Endothelial cell (in vitro differentiated cells): Measurements from ENCODE around the gene DLGAP1. TPM values are rescaled to one million over a fixed set of nuclear protein-coding genes. Genes with fewer than 3 reads are reported as not detected.

Experiments
- DNase-seq: peaks from one replicate; pipeline ENCODE4 v3.0.0; 2021; ENCODE audit warnings: low spot score
- H3K27ac Mint-ChIP-seq: one replicate; pipeline ENCODE4 v1.8.0; 2021; ENCODE audit warnings: mixed read lengths, inconsistent platforms; ENCODE audit not compliant: unreplicated experiment
- H3K27me3 Mint-ChIP-seq: one replicate; pipeline ENCODE4 v1.8.0; 2021; ENCODE audit warnings: mild to moderate bottlenecking, moderate library complexity, mixed read lengths, inconsistent platforms; ENCODE audit not compliant: unreplicated experiment
- H3K36me3 Mint-ChIP-seq: one replicate; pipeline ENCODE4 v1.8.0; 2021; ENCODE audit warnings: mild to moderate bottlenecking, low read depth, mixed read lengths, inconsistent platforms; ENCODE audit not compliant: unreplicated experiment
- H3K4me1 Mint-ChIP-seq: one replicate; pipeline ENCODE4 v1.8.0; 2021; ENCODE audit warnings: mild to moderate bottlenecking, mixed read lengths, inconsistent platforms; ENCODE audit not compliant: unreplicated experiment
- H3K4me3 Mint-ChIP-seq: one replicate; pipeline ENCODE4 v1.8.0; 2021; ENCODE audit warnings: mild to moderate bottlenecking, mixed read lengths, inconsistent platforms; ENCODE audit not compliant: unreplicated experiment
- H3K9me3 Mint-ChIP-seq: one replicate; pipeline ENCODE4 v1.8.0; 2021; ENCODE audit warnings: mixed read lengths, inconsistent platforms; ENCODE audit not compliant: unreplicated experiment
- total RNA-seq: library from RNA; stranded (reverse); fragmentation: NEBNext Ultra II Directional; extraction: Animal tissue kit (Norgen Biotek cat#: 25700); gene quantifications from one replicate; pipeline ENCODE4 v1.2.1, GENCODE V29; 2021; ENCODE audit not compliant: unreplicated experiment
- TF ChIP-seq, protein P1 (sequence below): fragments of 200-600 bp; sonication (generic); IDR thresholded peaks from one replicate; pipeline ENCODE4 v1.5.0; 2021; ENCODE audit warnings: antibody characterized with exemption; ENCODE audit not compliant: unreplicated experiment

DLGAP1 gene
- total RNA-seq, 1 donor from 2014 or later = 1.8 TPM

DNA sequence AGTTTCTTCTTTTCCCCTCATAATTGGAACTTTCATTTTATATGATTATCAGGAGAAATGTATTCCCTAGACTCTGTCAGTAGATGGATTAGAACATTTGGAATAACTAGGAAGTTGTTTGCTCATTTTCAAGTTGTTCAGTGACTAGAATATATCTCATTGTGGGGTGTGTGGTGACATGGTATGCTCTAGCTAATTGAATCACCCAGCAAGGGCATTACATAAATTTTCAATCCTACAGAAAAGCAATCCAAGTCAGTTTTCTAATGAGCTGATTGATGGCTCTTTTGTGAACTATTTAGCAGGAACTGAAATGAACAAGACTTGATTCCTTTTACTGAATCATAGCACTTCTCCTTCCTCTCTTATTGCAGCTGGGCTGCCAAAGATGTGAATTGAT, 543.7 kb downstream of the DLGAP1 start:
- no peaks in the 10 kb centered on the region for H3K27me3 Mint-ChIP-seq
- H3K27ac Mint-ChIP-seq = no peak overlapping the region
- DNase-seq = no peak
- no peak overlapping the region for H3K4me3 Mint-ChIP-seq
- H3K36me3 Mint-ChIP-seq = no peaks in the 10 kb centered on the region
- no peaks in the 10 kb centered on the region for H3K9me3 Mint-ChIP-seq
- no peaks in the 10 kb centered on the region for H3K4me1 Mint-ChIP-seq
- TF ChIP-seq, protein P1, sequence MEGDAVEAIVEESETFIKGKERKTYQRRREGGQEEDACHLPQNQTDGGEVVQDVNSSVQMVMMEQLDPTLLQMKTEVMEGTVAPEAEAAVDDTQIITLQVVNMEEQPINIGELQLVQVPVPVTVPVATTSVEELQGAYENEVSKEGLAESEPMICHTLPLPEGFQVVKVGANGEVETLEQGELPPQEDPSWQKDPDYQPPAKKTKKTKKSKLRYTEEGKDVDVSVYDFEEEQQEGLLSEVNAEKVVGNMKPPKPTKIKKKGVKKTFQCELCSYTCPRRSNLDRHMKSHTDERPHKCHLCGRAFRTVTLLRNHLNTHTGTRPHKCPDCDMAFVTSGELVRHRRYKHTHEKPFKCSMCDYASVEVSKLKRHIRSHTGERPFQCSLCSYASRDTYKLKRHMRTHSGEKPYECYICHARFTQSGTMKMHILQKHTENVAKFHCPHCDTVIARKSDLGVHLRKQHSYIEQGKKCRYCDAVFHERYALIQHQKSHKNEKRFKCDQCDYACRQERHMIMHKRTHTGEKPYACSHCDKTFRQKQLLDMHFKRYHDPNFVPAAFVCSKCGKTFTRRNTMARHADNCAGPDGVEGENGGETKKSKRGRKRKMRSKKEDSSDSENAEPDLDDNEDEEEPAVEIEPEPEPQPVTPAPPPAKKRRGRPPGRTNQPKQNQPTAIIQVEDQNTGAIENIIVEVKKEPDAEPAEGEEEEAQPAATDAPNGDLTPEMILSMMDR = no peak

DNA sequence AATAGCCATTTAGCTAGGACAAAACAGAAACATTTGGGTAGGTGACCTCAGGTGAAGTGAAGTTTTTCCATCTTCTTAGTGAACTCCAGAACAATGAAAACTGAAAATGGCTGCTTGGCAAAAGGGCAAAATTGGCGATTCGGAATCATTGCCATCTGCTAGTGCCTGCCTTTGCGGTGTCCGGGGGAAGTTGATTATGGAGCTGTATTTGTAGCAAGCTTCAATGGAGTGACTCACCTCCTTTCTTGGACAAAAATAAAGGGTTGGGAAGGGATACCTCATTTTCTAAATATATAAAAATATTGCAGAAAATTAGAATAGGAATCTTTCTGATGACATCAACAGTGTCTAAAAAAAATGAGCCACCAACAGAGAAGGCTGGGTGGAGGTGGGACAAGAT, 544.6 kb downstream of the DLGAP1 start:
- DNase-seq = no peak

DNA sequence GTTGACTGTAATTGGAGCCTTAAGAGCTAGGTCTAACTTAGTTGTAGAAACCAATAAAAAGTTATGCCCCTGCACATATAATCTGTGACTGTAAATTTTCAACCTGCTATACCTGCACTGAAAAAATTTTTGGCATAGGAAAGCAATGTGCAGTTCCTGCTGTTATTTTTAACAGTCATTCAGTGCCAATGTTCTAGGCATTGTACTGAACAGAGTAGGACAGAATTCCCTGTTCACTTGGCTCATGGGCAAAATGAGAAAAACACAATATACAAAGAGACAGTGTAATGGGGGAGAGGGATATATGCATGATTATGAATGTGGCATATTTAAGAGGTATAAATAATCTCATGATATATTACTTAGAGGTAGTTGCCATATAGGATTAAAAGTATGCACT, 547.2 kb downstream of the DLGAP1 start:
- Mint-ChIP-seq H3K27me3 (no peaks in the 10 kb centered on the region), H3K4me1 (no peaks in the 10 kb centered on the region), H3K36me3 (no peaks in the 10 kb centered on the region), H3K4me3 (no peak overlapping the region), H3K27ac (no peak overlapping the region), H3K9me3 (no peaks in the 10 kb centered on the region)
- TF ChIP-seq, protein P1 = no peak
- no peak for DNase-seq

More for the DNA sequence above, 544.6 kb downstream of the DLGAP1 start:
- Mint-ChIP-seq H3K9me3 (no peaks in the 10 kb centered on the region), H3K27ac (no peak overlapping the region), H3K27me3 (no peaks in the 10 kb centered on the region), H3K4me1 (no peaks in the 10 kb centered on the region), H3K36me3 (no peaks in the 10 kb centered on the region), H3K4me3 (no peak overlapping the region)
- TF ChIP-seq, protein P1 = no peak

DNA sequence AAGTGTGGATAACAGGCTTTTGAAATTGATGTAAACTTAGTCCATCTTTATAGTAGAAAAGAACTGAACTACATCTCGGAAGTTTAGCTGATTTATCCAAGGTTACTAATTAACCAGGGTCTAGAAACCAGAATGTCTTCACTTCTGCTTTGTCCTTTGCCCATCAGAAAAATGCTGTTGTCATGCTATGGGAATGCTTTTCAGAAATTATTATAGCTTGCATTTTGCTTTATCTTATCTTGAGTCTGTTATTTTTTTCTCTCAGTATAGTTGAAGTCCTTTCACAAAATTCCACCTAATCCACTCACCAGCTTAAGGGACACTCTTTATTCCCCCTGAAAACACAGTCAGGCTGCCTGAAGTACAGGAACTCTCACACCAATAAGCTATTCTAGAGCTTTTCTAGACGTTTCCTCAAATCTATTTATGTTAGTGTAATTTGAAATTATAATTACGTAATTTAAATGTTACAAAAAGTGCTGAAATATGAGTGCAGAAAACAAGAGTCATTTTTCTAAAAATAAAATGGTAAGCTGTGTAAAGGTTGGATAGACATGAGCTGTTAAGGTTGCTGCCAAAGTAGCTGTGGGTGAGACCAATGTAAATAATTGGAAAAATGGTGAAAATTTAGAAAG, 548.9 kb downstream of the DLGAP1 start:
- Mint-ChIP-seq H3K27me3 (no peaks in the 10 kb centered on the region), H3K36me3 (no peaks in the 10 kb centered on the region), H3K27ac (no peak overlapping the region), H3K9me3 (no peaks in the 10 kb centered on the region), H3K4me1 (no peaks in the 10 kb centered on the region), H3K4me3 (no peak overlapping the region)
- TF ChIP-seq, protein P1 = no peak
- DNase-seq = no peak

DNA sequence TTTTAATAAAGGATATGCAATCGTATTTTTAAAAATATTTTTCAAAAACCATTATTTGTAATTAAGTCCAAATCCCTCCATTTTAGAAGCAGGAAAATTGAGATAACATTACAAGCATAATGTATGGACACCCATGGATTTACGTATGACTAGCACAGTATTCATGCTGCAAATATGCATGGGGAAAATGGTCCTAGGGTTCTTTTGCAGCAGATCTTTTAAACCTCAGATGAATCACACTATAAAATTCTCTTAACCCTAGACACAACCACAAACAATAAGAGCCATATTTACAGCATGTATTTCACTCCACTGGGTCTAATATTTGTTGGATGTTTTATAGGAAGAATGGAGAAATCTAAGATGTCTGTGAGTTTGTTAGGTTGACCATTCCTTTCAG, 551.8 kb downstream of the DLGAP1 start:
- Mint-ChIP-seq H3K36me3 (no peaks in the 10 kb centered on the region), H3K27me3 (no peaks in the 10 kb centered on the region), H3K4me1 (no peaks in the 10 kb centered on the region), H3K4me3 (no peak overlapping the region), H3K27ac (no peak overlapping the region), H3K9me3 (no peaks in the 10 kb centered on the region)
- TF ChIP-seq, protein P1 = no peak
- DNase-seq = no peak
